Activated T-cell treated with anti-CD3 and anti-CD28 coated beads, Interleukin-2, amount 50 U/mL, for 1 hour (primary cell): ENCODE measurements around the gene EFNA4.

ENCODE experiments used
- DNase-seq: peaks from one replicate; pipeline ENCODE4 v3.0.0-alpha.2; 2020

Gene EFNA4

DNA sequence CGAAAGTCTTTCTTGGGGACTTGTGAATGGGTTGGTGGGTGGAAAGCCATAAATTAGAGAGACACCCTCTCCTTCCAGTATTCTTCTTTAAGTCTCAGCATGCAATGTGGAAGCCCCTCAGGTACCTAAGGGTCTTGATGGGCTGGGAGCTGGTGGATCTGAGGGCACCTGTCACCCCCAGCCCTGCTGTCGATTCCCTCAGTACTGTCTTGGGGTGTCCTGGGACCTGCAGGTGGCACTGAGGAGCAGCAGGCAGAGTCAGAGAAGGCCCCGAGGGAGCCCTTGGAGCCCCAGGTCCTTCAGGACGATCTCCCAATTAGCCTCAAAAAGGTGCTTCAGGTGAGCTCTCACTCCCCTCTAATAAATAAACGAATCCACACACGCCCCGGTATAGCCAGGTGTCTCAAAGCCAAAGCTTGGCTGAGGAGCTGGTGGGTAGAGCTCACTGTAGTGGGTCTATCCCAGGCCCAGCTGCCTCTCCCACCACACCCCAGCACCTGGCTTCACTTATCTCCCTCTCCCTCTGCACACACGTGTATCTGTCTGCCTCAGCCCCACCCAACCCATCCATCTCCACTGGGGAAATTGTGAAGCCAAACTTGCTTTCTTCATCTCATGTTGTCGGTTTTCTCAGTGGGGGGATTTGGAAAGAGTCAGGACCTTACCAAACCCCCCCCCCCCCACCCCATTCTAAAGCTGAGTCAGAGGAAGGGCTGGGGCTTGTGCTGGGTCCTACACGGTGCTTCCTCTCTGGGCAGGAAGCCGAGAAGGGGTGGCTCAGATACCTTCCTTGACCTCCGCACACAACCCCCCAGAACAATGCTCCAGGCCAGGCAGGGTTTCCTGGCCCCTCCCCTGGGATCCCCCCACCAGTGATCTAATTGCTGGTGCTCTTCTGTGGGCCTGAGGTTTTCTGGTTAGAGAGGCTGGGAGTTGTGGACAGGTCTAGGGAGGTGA is 10.8 kb upstream of the EFNA4 start:
- DNase-seq: peak; percentile 49

- no peak for DNase-seq
These were observed 9.9 kb upstream of the EFNA4 start for GRCh38 chr1:155053531-155054105.

DNA sequence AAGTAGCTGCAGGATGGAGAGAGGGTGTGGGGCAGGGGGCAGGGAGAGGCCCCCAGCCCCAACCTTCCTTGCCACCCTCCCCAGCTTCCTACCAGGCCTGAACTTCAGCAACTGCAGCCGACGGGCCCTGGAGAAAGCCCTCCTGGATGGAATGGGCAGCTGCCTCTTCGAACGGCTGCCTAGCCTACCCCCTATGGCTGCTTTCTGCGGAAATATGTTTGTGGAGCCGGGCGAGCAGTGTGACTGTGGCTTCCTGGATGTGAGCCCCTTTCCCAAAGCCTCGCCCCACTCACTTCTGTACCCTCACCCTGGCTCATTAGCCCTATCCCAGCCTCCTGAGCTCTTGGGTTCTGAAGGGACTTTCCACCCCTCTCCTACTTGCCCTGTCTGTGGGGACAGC is 6.4 kb upstream of the EFNA4 start:
- no peak for DNase-seq

- no peak for DNase-seq
These were observed 5.7 kb upstream of the EFNA4 start for GRCh38 chr1:155057788-155058211.

DNA sequence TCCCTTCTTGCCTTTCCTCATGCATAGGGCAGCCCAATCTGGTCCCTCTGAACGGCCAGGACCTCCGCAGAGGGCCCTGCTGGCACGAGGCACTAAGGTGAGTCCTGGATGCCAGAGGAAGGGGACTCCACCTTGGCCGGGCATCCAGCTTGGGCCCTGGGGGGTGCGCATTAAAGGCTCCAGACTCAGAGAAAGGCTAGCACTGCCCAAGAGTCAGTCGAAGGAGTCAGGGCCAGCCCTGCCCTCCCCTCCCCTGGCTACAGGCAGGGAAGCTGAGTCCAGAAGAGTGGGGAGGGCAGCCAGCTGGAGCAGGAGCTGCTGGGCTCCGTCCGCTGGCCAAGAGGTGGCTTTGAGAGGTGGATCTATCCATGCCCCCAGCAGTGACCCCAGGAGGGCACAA is 2.8 kb upstream of the EFNA4 start:
- no peak for DNase-seq

- DNase-seq: peak; percentile 98
These were observed 2.0 kb upstream of the EFNA4 start for GRCh38 chr1:155061381-155062150.

DNA sequence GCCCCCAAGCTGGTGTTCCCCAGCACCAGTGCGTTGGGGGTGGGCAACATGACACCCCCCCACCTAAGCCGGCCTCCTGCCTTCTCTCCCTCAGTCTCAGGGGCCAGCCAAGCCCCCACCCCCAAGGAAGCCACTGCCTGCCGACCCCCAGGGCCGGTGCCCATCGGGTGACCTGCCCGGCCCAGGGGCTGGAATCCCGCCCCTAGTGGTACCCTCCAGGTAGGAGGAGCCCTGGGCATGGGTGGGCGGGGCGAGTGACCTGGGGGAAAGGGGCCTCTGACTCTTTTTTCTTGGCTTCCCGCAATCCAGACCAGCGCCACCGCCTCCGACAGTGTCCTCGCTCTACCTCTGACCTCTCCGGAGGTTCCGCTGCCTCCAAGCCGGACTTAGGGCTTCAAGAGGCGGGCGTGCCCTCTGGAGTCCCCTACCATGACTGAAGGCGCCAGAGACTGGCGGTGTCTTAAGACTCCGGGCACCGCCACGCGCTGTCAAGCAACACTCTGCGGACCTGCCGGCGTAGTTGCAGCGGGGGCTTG is 1.3 kb upstream of the EFNA4 start:
- DNase-seq: no peak

DNA sequence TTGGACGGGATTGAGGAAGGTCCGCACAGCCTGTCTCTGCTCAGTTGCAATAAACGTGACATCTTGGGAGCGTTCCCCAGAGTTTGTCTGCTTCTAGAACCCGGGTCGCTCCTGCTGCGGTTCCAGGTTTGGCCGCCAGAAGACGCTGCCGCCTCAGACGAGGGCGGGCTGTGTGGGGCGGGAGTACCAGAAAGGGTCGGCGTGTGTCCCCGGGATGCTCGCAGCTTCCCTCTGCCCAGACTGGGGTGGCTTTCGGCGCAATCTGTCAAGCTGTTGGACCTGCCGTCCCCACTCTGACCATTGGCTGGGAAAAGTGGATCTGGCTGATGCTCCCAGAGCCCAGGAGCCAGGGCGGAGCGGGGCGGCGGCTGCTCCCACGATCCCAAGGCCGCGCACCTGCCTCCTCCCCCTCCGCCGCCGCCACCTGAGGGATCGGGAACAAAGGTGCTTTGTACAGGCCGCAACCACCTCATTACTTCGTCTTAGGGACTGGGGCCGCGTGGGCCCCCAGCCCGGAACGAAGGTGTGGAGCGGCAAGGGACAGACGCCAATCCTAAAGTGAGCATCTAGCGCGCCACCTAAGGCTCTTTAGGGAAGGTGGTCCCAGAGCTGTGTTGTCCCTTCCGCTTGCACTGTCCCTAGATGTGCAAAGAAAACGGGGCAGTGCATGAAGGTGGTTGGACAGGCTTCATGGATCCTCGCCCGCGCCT is 683 bp upstream of the EFNA4 start:
- DNase-seq: peak; percentile 84

GRCh38 chr1:155064111-155064831 is 731 bp downstream of the EFNA4 start:
- no peak for DNase-seq

DNA sequence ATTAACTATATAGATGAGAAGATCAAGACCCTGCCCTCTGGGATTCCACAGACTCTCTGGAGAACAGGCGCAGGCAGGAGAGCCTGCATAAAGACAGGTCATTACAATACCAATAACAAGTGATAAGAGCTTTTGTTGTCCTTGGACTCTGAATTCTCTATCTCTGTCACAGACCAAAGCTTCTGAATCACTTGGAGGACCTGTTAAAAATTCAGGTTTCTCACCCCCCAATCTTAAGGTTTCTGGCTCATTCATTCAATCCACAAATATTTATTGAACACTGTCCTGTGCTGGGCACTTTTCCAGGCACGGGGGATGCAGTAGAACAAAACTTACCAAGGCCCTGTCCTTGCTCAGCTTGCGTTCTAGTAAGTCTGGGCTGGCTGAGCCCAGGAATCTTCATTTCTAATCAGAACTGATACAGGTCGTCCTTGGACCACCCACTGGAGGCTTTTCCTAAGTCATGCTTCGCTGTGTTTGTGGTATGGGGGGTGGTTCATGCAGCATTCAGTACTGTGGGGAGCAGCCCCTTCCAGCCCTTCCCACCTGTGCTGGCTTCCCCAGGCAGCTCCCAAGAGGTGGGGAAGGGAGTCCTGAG is 1.4 kb downstream of the EFNA4 start:
- DNase-seq: no peak

DNA sequence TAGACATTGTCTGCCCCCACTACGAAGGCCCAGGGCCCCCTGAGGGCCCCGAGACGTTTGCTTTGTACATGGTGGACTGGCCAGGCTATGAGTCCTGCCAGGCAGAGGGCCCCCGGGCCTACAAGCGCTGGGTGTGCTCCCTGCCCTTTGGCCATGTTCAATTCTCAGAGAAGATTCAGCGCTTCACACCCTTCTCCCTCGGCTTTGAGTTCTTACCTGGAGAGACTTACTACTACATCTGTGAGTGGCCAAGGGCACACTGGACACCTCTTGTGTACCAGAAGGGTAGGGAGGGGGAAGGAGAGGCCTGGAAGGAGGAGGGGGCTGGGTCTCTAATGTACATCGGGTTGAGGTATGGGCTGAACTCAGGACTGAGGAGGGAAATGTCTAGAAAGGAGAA is 3.2 kb downstream of the EFNA4 start:
- DNase-seq: no peak

DNA sequence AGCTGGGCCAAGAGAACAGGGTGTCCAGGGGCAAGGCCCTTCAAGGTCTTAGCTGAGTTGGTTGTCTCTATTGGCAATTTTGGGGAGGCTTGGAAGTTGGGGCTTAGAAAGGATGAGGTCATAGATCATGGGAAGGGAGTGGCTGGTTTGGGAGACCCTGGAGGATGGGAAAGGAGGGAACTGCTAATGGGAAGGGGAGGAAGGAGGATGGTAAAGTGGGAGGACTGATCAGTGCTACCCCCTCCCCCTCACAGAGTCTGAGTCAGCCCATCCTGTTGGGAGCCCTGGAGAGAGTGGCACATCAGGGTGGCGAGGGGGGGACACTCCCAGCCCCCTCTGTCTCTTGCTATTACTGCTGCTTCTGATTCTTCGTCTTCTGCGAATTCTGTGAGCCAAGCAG is 5.1 kb downstream of the EFNA4 start:
- DNase-seq: no peak

GRCh38 chr1:155069551-155070157 is 6.1 kb downstream of the EFNA4 start:
- no peak for DNase-seq

GRCh38 chr1:155070158-155070621 is 6.7 kb downstream of the EFNA4 start:
- no peak for DNase-seq

- DNase-seq: peak; percentile 79
These were observed 7.4 kb downstream of the EFNA4 start for GRCh38 chr1:155070721-155071569.

GRCh38 chr1:155071701-155072100 is 8.2 kb downstream of the EFNA4 start:
- DNase-seq: no peak

GRCh38 chr1:155072531-155073289 is 9.2 kb downstream of the EFNA4 start:
- DNase-seq: no peak

DNA sequence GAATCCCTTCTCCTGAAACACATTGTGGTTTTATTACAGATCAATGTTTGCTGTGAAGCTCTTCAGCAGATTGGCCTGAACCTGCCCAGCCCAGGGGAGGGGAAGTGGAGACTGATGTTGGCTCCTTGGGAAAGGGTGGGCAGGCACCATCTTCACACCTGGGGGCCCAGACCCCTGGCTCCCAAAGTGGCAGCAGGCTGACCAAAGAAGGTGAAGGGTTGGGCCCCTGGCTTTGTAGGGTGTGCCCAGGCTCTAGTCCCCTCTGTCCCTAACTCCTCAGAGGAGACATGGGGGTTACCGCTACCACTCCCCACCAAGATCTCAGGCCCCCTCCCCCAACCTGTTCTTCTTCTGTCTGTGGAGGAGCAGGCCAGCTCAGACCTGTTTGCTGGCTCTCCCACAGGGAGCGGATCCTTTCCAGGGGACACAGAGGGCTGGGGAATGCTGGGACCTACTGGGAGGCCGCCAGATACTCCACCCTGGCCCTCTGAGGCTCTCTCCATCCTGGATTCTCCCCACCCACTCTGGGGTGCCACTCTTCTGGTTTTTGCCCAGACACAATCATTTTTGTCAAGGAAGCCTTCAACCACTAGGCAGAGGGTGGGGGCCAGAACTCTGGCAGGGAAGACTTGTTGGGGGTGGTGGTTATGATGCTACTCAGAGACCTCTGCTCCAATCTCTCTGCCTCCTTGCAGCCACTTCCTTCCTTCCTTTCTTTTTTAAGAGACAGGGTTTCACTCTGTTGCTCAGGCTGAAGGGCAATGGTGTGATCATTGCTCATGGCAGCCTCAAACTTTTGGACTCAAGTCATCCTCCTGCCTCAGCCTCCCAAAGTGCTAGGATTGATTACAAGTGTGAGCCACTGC is 10.1 kb downstream of the EFNA4 start:
- no peak for DNase-seq
